ENCODE results near the gene PHACTR1.

DNA sequence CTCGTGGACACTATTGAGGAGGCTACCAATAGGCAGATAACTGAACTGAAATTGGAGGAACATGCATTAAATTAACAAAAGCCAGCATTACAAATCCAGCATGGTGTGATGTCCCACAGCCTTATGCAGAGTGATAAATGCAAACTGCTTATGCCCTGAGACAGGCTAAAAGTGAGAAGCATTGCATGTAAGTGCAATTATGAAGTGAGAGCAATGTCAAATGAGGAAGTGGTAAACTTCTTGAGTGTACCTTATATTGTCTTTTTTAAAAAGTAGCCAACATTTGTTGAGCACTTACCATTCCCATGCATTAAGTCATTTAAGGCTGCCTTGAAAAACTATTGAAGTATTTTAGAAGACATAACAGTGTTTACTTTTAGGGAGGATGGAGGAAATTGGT, 399.6 kb downstream of the PHACTR1 start:
- TF ChIP-seq, protein P1, sequence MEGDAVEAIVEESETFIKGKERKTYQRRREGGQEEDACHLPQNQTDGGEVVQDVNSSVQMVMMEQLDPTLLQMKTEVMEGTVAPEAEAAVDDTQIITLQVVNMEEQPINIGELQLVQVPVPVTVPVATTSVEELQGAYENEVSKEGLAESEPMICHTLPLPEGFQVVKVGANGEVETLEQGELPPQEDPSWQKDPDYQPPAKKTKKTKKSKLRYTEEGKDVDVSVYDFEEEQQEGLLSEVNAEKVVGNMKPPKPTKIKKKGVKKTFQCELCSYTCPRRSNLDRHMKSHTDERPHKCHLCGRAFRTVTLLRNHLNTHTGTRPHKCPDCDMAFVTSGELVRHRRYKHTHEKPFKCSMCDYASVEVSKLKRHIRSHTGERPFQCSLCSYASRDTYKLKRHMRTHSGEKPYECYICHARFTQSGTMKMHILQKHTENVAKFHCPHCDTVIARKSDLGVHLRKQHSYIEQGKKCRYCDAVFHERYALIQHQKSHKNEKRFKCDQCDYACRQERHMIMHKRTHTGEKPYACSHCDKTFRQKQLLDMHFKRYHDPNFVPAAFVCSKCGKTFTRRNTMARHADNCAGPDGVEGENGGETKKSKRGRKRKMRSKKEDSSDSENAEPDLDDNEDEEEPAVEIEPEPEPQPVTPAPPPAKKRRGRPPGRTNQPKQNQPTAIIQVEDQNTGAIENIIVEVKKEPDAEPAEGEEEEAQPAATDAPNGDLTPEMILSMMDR (IDR thresholded peaks at IDR 0.05): no peak
- TF ChIP-seq JUN (IDR thresholded peaks at IDR 0.05) (no peak), RCOR1 (IDR thresholded peaks at IDR 0.05; ENCODE audit: low read depth, low read length) (no peak), POLR2A (IDR thresholded peaks at IDR 0.05; ENCODE audit: low read length) (no peak), RAD21 (conservative IDR thresholded peaks at IDR 0.05 in 1 of 2, IDR thresholded peaks at IDR 0.05 in 1 of 2) (no peak), MAZ (IDR thresholded peaks at IDR 0.05; ENCODE audit: borderline replicate concordance, low read depth, low read length) (no peak), RNF2 (IDR thresholded peaks at IDR 0.05; ENCODE audit: borderline replicate concordance, low read depth) (no peak), NR3C1 (IDR thresholded peaks at IDR 0.05) (no peak), TP53 (CRISPR knock-in tag; IDR thresholded peaks at IDR 0.05) (no peak)
- TF ChIP-seq, protein P2, sequence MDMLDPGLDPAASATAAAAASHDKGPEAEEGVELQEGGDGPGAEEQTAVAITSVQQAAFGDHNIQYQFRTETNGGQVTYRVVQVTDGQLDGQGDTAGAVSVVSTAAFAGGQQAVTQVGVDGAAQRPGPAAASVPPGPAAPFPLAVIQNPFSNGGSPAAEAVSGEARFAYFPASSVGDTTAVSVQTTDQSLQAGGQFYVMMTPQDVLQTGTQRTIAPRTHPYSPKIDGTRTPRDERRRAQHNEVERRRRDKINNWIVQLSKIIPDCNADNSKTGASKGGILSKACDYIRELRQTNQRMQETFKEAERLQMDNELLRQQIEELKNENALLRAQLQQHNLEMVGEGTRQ (IDR thresholded peaks at IDR 0.05): no peak
- TF ChIP-seq, protein P3, sequence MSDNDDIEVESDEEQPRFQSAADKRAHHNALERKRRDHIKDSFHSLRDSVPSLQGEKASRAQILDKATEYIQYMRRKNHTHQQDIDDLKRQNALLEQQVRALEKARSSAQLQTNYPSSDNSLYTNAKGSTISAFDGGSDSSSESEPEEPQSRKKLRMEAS (IDR thresholded peaks at IDR 0.05): no peak

Data from A549 (cell line).